A673 (cell line): ENCODE results near the gene SPATC1L.
"Not testable (repeated sequence)": the region's sequence is repeated elsewhere in the genome, so short reads cannot be mapped to it uniquely, and the experiment has no call there.

ENCODE experiments used
- CTCF ChIP-seq: fragments of 300-800, 200-600 bp; sonication (generic); conservative IDR thresholded peaks from 2 replicates; pipeline ENCODE4 v1.5.1; 2017; ENCODE audit warnings: low read depth, mild to moderate bottlenecking, antibody characterized with exemption, low read length, moderate library complexity, mixed read lengths
- EZH2 ChIP-seq: fragments of 200-600 bp; sonication (generic); IDR thresholded peaks from 2 replicates; pipeline ENCODE4 v1.6.1; 2017; ENCODE audit warnings: borderline replicate concordance, low read depth, mild to moderate bottlenecking, mixed read lengths, antibody characterized with exemption, low read length; ENCODE audit not compliant: poor library complexity, severe bottlenecking

- TF ChIP-seq CTCF, EZH2: not testable (repeated sequence)
These were observed 13.6 kb downstream of the SPATC1L start for GRCh38 chr21:46170436-46171193.
